HG02981 (cell line): ENCODE results near the gene NPBWR2.

Experiments
- ATAC-seq: cut with Tn5 transposase; IDR thresholded peaks from one replicate; pipeline ENCODE4 v1.9.1; 2021; ENCODE audit warnings: mild to moderate bottlenecking, moderate library complexity; ENCODE audit not compliant: unreplicated experiment

The NPBWR2 gene

GRCh38 chr20:64105846-64106434 lies 1.4 kb downstream of the NPBWR2 start:
- no peak for ATAC-seq

- ATAC-seq = no peak
Measured at GRCh38 chr20:64104667-64105451, 2.5 kb downstream of the NPBWR2 start.

- ATAC-seq = no peak
Measured at GRCh38 chr20:64103871-64104666, 3.3 kb downstream of the NPBWR2 start.

GRCh38 chr20:64102647-64103354 lies 4.6 kb downstream of the NPBWR2 start:
- no peak for ATAC-seq

GRCh38 chr20:64101731-64102621 lies 5.4 kb downstream of the NPBWR2 start:
- no peak for ATAC-seq

- no peak for ATAC-seq
Measured at GRCh38 chr20:64100946-64101688, 6.2 kb downstream of the NPBWR2 start.

- no peak for ATAC-seq
Measured at GRCh38 chr20:64100566-64100888, 6.8 kb downstream of the NPBWR2 start.

- no peak for ATAC-seq
Measured at GRCh38 chr20:64099880-64100565, 7.3 kb downstream of the NPBWR2 start.

- no peak for ATAC-seq
Measured at GRCh38 chr20:64099086-64099786, 8.1 kb downstream of the NPBWR2 start.

GRCh38 chr20:64098471-64099013 lies 8.8 kb downstream of the NPBWR2 start:
- ATAC-seq = no peak

- ATAC-seq = no peak
Measured at GRCh38 chr20:64096535-64096934, 10.8 kb downstream of the NPBWR2 start.

- ATAC-seq = no peak
Measured at GRCh38 chr20:64095927-64096326, 11.4 kb downstream of the NPBWR2 start.

- no peak for ATAC-seq
Measured at GRCh38 chr20:64095455-64095854, 11.9 kb downstream of the NPBWR2 start.

GRCh38 chr20:64093013-64093503 lies 14.3 kb downstream of the NPBWR2 start:
- ATAC-seq = no peak

GRCh38 chr20:64092258-64093012 lies 14.9 kb downstream of the NPBWR2 start:
- no peak for ATAC-seq

GRCh38 chr20:64091770-64092169 lies 15.6 kb downstream of the NPBWR2 start:
- no peak for ATAC-seq

- no peak for ATAC-seq
Measured at GRCh38 chr20:64091340-64091739, 16.0 kb downstream of the NPBWR2 start.
